Measurements from ENCODE around the gene UPF2.

UPF2 gene

DNA sequence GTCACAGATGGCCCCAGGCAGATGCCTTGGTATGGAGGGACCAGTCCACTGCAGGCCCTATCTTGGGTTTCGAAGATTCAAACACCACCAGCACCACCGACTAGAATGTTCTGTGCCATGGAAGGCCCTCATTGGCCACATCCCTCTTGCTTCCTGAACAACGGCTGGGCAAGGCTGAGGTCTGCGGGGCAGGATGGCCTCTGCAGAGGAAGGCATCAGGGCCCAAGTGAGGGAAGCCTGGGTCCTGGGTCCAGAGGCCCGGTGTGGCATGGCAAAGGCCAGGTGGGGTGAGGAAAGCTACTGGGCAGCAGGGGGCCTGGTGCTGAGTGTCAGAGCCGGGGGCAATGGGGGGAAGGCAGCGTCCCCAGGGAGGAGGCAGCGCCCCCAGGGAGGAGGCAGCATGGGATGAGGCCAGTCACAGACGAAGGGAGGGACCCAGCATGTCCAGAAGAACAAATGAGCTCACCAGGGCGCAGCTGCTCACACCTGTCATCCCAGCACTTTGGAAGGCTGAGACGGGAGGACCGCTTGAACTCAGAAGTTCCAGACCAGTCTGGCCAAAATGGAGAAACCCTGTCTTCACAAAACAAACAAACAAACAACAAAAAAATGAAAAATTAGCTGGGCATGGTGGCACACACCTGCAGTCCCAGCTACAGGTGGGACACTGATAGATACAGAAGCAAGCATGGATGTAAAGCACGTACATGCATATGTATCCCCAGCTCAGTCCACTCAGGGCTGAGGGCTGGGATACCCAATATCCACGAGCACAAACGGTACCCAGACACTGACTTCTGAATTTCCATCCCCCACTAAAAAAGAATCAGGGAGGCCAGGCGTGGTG, 155.0 kb downstream of the UPF2 start:
- TF ChIP-seq, protein P1, sequence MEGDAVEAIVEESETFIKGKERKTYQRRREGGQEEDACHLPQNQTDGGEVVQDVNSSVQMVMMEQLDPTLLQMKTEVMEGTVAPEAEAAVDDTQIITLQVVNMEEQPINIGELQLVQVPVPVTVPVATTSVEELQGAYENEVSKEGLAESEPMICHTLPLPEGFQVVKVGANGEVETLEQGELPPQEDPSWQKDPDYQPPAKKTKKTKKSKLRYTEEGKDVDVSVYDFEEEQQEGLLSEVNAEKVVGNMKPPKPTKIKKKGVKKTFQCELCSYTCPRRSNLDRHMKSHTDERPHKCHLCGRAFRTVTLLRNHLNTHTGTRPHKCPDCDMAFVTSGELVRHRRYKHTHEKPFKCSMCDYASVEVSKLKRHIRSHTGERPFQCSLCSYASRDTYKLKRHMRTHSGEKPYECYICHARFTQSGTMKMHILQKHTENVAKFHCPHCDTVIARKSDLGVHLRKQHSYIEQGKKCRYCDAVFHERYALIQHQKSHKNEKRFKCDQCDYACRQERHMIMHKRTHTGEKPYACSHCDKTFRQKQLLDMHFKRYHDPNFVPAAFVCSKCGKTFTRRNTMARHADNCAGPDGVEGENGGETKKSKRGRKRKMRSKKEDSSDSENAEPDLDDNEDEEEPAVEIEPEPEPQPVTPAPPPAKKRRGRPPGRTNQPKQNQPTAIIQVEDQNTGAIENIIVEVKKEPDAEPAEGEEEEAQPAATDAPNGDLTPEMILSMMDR (IDR thresholded peaks at IDR 0.05; ENCODE audit: insufficient read depth, low read length, missing control alignments): no peak
- CTCF ChIA-PET: no interaction called here
- no peak for DNase-seq (ENCODE audit: low read depth, low spot score)

GRCh38 chr10:11886851-11887250, 155.8 kb downstream of the UPF2 start:
- H3K4me3 ChIP-seq (ENCODE audit: low read depth, low read length): no peak overlapping the region
- ChIA-PET CTCF (interaction anchor here (0.9 kb wide), 1 partner anchor 11 kb away, joined by 4 read pairs; no protein-coding TSS in a partner anchor), POLR2A (no interaction called here)
- no peak for DNase-seq (ENCODE audit: low read depth, low spot score)
- TF ChIP-seq, protein P1 (IDR thresholded peaks at IDR 0.05; ENCODE audit: insufficient read depth, low read length, missing control alignments): no peak

More for the DNA sequence above, 155.0 kb downstream of the UPF2 start:
- POLR2A ChIA-PET: no interaction called here
- no peak overlapping the region for H3K4me3 ChIP-seq (ENCODE audit: low read depth, low read length)

- no peak for DNase-seq (ENCODE audit: low read depth, low spot score)
- TF ChIP-seq, protein P1 (IDR thresholded peaks at IDR 0.05; ENCODE audit: insufficient read depth, low read length, missing control alignments): no peak
- CTCF ChIA-PET: interaction anchor here (0.9 to 1.0 kb wide), 2 partner anchors 10 to 103 kb away, joined by 4 read pairs; no protein-coding TSS in a partner anchor
- POLR2A ChIA-PET: no interaction called here
- H3K4me3 ChIP-seq (ENCODE audit: low read depth, low read length): no peak overlapping the region
These were observed 156.5 kb downstream of the UPF2 start for GRCh38 chr10:11886138-11886474.

- TF ChIP-seq, protein P1 (IDR thresholded peaks at IDR 0.05; ENCODE audit: insufficient read depth, low read length, missing control alignments): no peak
- H3K4me3 ChIP-seq (ENCODE audit: low read depth, low read length): no peak overlapping the region
- ChIA-PET CTCF (interaction anchor here (1.0 kb wide), 1 partner anchor 102 kb away, joined by 4 read pairs; no protein-coding TSS in a partner anchor), POLR2A (no interaction called here)
- DNase-seq (ENCODE audit: low read depth, low spot score): no peak
These were observed 157.0 kb downstream of the UPF2 start for GRCh38 chr10:11885437-11886137.

DNA sequence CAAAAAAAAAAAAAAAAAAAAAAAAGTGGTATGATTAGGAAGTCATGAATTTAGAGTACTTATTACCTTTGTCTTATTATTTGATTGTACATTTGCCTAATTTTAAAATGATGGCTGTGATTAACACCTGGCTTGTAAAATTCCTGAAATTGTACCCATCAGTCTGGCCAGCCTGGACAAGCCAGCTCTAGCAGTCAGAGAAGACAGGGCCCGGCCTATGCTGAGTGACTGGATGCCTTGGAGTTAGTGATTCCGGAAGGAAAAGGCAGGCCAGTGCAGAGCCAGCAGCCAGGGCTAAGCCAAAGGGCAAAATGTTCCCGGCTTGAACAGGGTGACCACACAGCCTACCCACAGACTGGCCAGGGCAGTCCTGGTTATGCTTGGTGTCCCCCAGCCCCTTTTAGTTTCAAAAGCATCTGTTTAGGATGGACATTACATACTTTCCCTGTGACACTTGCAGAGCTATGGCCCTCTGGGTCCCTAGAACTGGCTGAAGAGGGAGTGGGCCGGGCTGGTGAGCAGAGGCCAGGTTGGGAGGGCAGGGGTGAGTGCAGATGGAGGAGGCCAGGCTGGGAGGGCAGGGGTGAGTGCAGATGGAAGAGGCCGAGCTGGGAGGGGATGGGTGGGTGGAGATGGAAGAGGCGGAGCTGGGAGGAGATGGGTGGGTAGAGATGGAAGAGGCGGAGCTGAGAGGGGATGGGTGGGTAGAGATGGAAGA, 157.7 kb downstream of the UPF2 start:
- no peak for DNase-seq (ENCODE audit: low read depth, low spot score)
- TF ChIP-seq, protein P1 (IDR thresholded peaks at IDR 0.05; ENCODE audit: insufficient read depth, low read length, missing control alignments): no peak
- CTCF ChIA-PET: no interaction called here
- no peak overlapping the region for H3K4me3 ChIP-seq (ENCODE audit: low read depth, low read length)
- POLR2A ChIA-PET: no interaction called here
